Activated naive CD4-positive, alpha-beta T cell treated with anti-CD3 and anti-CD28 coated beads, Interleukin-2, amount 10 ng/mL, durations not matched to agents 7 days and 5 days (primary cell): Measurements from ENCODE around the gene STAM.
"Not testable (repeated sequence)": the region's sequence is repeated elsewhere in the genome, so short reads cannot be mapped to it uniquely, and the experiment has no call there.

ENCODE experiments used
- CTCF ChIA-PET: fragments of 350-600 bp; sonication (Branson Sonifier 250); formaldehyde crosslinking; loops from one replicate; lab custom pipeline; 2021; ENCODE audit warnings: antibody characterized with exemption; lab: Charles Lee
- DNase-seq: peaks from one replicate; pipeline ENCODE4 v3.0.0-alpha.2; 2020
- H3K27ac Mint-ChIP-seq: one replicate; pipeline ENCODE4 v1.8.0; 2021; ENCODE audit warnings: mild to moderate bottlenecking, moderate library complexity, mixed read lengths
- H3K27me3 Mint-ChIP-seq: one replicate; pipeline ENCODE4 v1.8.0; 2021; ENCODE audit warnings: mild to moderate bottlenecking, mixed read lengths
- H3K36me3 Mint-ChIP-seq: one replicate; pipeline ENCODE4 v1.8.0; 2021; ENCODE audit warnings: mixed read lengths
- H3K4me1 Mint-ChIP-seq: one replicate; pipeline ENCODE4 v1.8.0; 2021; ENCODE audit warnings: mixed read lengths
- H3K4me3 Mint-ChIP-seq: one replicate; pipeline ENCODE4 v1.8.0; 2021; ENCODE audit warnings: mild to moderate bottlenecking, moderate library complexity, mixed read lengths
- H3K9me3 Mint-ChIP-seq: one replicate; pipeline ENCODE4 v1.8.0; 2021; ENCODE audit warnings: mixed read lengths

STAM gene

DNA sequence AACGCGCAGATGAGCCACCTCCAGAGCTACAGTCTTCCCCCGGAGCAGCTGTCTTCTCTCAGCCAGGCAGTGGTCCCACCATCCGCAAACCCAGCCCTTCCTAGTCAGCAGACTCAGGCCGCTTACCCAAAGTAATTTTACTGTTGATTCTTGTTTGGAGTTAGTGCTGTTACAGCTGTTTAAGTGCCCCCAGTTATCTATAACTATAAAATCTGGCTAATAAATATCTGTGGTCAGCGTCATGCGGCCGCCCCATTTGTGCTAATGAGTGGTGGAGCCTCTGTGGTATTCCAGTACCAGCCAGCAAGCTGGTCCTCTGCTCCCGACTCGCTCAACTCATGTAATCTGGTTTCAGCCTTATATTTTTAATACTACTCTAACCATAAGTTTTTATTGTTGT, 64.9 kb downstream of the STAM start:
- no peaks in the 10 kb centered on the region for H3K27me3 Mint-ChIP-seq
- no peak for DNase-seq
- no peak overlapping the region for H3K4me3 Mint-ChIP-seq
- H3K36me3 Mint-ChIP-seq: peaks cover 20% of the 10 kb centered on the region
- H3K27ac Mint-ChIP-seq: no peak overlapping the region
- no peaks in the 10 kb centered on the region for H3K4me1 Mint-ChIP-seq
- no peaks in the 10 kb centered on the region for H3K9me3 Mint-ChIP-seq
- CTCF ChIA-PET: no interaction called here

DNA sequence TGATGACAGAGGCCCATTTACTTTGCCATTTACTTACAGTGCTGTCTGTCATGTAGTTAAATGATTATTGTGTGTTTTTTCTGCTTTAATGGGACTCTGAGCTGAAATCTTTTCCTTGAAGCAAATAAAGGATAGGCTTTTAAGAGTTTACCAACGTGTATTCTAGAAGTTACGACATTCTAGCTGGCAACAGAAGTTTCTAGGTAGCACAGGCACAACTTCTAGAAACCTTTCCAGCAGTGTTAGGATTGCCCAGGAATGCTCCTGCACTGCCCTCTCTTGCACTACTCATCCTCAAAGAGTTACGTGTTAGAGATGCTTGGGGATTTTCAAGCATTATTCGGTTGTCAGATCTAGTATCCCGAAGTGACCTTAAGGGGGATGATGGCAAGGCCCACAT, 65.5 kb downstream of the STAM start:
- Mint-ChIP-seq H3K36me3 (peaks cover 27% of the 10 kb centered on the region), H3K9me3 (no peaks in the 10 kb centered on the region)
- CTCF ChIA-PET: no interaction called here

DNA sequence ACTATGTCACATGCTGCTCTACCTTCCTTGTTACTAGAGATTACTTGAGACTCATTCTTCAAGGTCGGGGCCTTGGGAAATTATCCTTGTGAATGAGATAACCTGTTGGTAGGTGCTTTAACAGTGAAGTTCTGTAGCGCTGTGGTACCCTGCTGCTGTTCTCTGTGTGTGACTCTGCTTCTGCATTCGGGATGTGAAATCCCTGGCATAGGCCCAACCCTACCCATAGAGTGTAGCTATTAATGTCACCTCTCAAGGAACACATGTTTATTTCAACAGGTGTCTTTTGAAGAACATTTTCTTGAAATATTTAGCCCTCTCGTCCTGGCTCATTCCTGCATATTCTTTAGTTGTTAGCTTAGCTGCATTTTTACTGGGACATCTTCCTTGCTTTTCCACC, 66.2 kb downstream of the STAM start:
- DNase-seq: no peak
- H3K27me3 Mint-ChIP-seq: no peaks in the 10 kb centered on the region
- CTCF ChIA-PET: no interaction called here
- peaks cover 31% of the 10 kb centered on the region for H3K36me3 Mint-ChIP-seq
- no peaks in the 10 kb centered on the region for H3K4me1 Mint-ChIP-seq
- no peak overlapping the region for H3K4me3 Mint-ChIP-seq
- H3K9me3 Mint-ChIP-seq: no peaks in the 10 kb centered on the region
- H3K27ac Mint-ChIP-seq: no peak overlapping the region

More for the DNA sequence above, 65.5 kb downstream of the STAM start:
- no peak for DNase-seq
- H3K27ac Mint-ChIP-seq: no peak overlapping the region
- H3K27me3 Mint-ChIP-seq: no peaks in the 10 kb centered on the region
- no peaks in the 10 kb centered on the region for H3K4me1 Mint-ChIP-seq
- H3K4me3 Mint-ChIP-seq: no peak overlapping the region

DNA sequence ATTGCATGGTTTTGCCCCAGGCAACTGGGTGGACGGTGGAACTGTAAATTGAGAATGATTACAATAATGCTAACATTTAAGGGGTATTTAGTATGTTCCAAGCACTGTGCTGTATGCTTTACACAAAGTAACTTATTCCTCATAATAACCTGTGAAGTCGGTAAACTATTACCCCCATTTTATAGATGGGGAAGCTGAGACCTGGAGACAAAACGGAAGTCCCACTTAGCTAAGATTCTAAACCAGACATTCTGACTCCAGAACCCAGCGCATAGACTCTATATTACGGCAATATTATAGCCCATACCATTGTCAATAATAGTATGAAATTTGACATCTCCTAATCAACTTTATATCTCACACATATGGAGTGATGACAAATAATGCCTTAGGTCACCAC, 68.1 kb downstream of the STAM start:
- H3K36me3 Mint-ChIP-seq: peaks cover 33% of the 10 kb centered on the region
- H3K4me3 Mint-ChIP-seq: no peak overlapping the region
- no peak for DNase-seq
- CTCF ChIA-PET: no interaction called here
- no peaks in the 10 kb centered on the region for H3K4me1 Mint-ChIP-seq
- no peak overlapping the region for H3K27ac Mint-ChIP-seq
- no peaks in the 10 kb centered on the region for H3K9me3 Mint-ChIP-seq
- no peaks in the 10 kb centered on the region for H3K27me3 Mint-ChIP-seq

DNA sequence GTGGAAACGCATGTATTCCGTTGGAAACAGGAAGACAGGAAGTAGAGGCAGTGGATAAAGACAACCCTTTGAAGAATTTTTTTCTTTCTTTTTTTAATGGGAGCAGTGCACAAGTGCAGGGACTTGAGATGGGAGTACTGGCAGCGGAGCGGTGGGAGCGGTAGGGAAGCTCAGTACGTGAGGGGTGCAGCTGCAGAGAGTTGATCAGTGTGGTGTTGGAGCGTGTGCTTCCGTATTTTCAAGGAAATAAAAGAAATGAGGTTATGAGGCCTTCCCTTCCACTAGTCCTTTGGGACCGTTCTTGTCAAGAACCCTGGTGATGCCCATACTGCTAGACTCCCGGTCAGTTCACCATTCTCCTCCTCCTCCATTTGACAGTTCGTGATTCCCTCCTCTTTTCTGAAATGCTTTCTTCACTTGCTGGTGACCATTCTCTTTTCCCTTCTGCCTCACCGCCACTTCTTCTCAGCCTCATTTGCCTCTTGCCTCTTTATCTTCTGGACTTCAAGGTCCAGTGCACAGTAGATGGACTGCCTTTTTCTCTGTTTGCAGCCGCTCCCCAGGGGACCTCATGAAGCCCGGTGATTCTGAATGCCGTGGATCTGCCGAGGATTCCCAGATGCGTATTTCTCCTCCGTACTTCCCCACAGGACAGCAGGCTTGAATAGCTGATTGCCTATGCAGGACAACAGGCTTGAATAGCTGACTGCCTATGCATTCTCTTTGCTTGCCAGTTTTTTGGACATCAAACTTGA, 68.9 kb downstream of the STAM start:
- H3K36me3 Mint-ChIP-seq: peaks cover 38% of the 10 kb centered on the region

DNA sequence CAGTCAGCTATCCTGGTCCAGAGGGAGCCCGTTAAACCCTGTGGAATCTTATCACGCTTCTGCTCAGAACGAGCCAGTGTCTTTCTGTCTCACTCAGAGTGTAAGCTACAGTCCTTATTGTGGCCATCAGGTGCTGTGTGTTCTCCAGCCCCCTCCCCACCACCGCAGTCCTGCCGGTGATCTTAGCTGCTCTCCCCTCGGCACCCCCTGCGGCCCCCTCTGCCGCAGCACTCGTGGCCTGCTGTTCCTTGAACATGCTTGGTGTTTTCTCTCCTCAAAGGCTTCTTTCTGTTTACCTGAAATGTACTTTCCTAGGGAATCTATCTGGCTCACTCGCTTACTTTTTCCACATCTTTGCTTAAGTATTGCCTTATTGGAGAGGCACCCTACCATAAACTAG, 69.8 kb downstream of the STAM start:
- Mint-ChIP-seq H3K36me3 (peaks cover 42% of the 10 kb centered on the region), H3K4me3 (no peak overlapping the region), H3K9me3 (no peaks in the 10 kb centered on the region), H3K27ac (peak overlapping the region; percentile 49), H3K4me1 (no peaks in the 10 kb centered on the region), H3K27me3 (no peaks in the 10 kb centered on the region)
- CTCF ChIA-PET: interaction anchor here (1.7 kb wide), 1 partner anchor 15 kb away, joined by 3 read pairs; no protein-coding TSS in a partner anchor
- no peak for DNase-seq

More for the DNA sequence above, 68.9 kb downstream of the STAM start:
- no peak overlapping the region for H3K27ac Mint-ChIP-seq
- no peak for DNase-seq
- H3K4me1 Mint-ChIP-seq: no peaks in the 10 kb centered on the region
- no peaks in the 10 kb centered on the region for H3K9me3 Mint-ChIP-seq
- no peak overlapping the region for H3K4me3 Mint-ChIP-seq
- CTCF ChIA-PET: interaction anchor here (0.6 kb wide), 1 partner anchor 604 kb away, joined by 3 read pairs; no protein-coding TSS in a partner anchor
- H3K27me3 Mint-ChIP-seq: no peaks in the 10 kb centered on the region

DNA sequence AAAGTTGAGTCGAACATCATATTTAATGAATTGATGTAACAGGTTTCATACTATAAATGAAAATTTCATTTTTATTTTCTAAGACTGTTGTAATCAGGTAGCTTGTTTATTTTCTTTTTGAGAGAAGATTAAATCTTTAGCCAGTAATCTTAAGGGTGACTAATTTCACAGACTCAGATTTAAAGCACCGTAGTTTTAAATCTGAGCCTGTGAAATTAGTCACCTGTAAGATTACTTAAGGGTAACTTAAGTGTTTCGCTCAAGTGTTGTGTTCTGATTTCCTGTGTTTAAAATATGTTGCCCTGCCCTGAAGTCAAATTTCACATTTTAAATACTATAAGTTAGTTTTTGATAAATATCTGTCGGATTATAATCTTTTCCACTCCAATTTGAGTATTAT, 72.2 kb downstream of the STAM start:
- Mint-ChIP-seq H3K27me3 (no peaks in the 10 kb centered on the region), H3K4me1 (no peaks in the 10 kb centered on the region), H3K27ac (no peak overlapping the region), H3K9me3 (no peaks in the 10 kb centered on the region), H3K4me3 (no peak overlapping the region), H3K36me3 (peaks cover 48% of the 10 kb centered on the region)
- no peak for DNase-seq
- CTCF ChIA-PET: no interaction called here

DNA sequence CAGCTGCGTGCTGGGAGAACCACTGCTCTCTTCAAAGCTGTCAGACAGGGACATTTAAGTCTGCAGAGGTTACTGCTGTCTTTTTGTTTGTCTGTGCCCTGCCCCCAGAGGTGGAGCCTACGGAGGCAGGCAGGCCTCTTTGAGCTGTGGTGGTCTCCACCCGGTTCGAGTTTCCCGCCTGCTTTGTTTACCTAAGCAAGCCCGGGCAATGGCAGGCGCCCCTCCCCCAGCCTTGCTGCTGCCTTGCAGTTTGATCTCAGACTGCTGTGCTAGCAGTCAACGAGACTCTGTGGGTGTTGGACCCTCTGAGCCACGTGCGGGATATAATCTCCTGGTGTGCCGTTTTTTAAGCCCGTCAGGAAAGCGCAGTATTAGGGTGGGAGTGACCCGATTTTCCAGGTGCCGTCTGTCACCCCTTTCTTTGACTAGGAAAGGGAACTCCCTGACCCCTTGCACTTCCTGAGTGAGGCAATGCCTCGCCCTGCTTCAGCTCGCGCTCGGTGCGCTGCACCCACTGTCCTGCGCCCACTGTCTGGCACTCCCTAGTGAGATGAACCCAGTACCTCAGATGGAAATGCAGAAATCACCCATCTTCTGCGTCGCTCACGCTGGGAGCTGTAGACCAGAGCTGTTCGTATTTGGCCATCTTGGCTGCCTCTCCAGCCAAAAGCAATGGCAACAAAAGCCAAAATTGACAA, 78.5 kb downstream of the STAM start:
- H3K4me3 Mint-ChIP-seq, DNase-seq, H3K4me1 Mint-ChIP-seq, H3K27ac Mint-ChIP-seq, H3K27me3 Mint-ChIP-seq, H3K9me3 Mint-ChIP-seq, CTCF ChIA-PET: not testable (repeated sequence)
- peaks cover 33% of the 10 kb centered on the region for H3K36me3 Mint-ChIP-seq

DNA sequence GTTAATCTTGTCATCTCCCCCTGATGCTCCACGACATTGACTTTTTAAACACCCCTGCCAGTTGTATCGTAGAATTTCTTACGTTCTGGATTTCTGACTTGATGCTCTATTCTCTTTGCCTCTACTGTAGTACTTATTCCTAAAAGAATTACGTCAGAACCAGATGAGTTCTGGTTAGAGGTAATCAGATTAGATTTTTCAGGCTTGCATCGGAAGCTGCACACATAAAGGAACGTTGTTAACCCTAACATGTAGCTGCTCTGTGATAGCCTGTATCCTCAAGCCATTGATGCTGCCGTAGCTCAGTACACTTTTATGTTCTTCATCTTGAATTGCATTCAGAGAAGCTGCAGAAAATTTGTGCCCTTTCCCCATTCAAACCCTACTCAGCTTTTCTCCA, 81.8 kb downstream of the STAM start:
- H3K27me3 Mint-ChIP-seq: no peaks in the 10 kb centered on the region
- CTCF ChIA-PET: no interaction called here

DNA sequence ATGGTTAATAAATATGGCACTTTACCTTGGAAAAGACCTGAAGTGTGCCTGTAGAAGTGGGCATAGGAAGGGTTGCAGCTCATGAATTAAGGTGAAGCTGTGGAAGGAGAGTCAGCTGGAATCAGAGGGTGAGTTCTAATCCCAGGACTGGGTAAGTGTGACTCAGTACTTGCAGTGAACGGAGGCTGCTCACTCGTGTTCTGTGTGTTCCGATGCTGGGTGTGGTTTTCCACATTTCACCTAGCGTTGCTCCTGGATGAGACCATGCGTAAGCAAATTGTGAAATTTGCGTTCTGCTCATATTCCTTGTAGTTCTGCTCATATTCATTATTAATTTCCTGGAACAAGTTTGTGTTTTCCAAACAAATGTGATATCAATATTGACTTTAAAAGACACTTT, 85.7 kb downstream of the STAM start:
- CTCF ChIA-PET: no interaction called here
- Mint-ChIP-seq H3K36me3 (no peaks in the 10 kb centered on the region), H3K27ac (no peak overlapping the region), H3K4me1 (no peaks in the 10 kb centered on the region), H3K9me3 (no peaks in the 10 kb centered on the region), H3K4me3 (no peak overlapping the region), H3K27me3 (no peaks in the 10 kb centered on the region)
- DNase-seq: no peak

More for the DNA sequence above, 81.8 kb downstream of the STAM start:
- H3K27ac Mint-ChIP-seq: no peak overlapping the region
- no peaks in the 10 kb centered on the region for H3K4me1 Mint-ChIP-seq
- peaks cover 18% of the 10 kb centered on the region for H3K36me3 Mint-ChIP-seq
- H3K4me3 Mint-ChIP-seq: no peak overlapping the region
- H3K9me3 Mint-ChIP-seq: no peaks in the 10 kb centered on the region
- DNase-seq: no peak

DNA sequence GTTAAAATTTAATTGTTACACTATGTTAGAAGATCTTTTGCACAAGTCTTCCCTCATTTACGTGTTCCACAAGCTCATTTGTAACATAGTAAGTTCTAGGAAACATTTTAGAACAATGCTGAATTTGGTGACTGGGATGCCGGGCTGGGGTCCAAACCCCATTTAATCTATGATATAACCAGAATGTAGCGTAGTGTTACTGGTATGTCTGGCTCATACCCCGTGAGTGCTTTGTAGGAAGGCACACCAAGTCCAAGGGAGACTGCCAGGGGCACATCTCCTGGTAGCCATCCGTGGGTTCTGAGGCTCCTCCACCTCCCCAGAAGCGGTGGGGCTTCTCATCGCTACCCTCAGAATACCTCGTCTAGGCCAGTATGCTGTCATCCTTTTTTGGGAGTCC, 86.7 kb downstream of the STAM start:
- DNase-seq: no peak
- H3K27me3 Mint-ChIP-seq: no peaks in the 10 kb centered on the region

DNA sequence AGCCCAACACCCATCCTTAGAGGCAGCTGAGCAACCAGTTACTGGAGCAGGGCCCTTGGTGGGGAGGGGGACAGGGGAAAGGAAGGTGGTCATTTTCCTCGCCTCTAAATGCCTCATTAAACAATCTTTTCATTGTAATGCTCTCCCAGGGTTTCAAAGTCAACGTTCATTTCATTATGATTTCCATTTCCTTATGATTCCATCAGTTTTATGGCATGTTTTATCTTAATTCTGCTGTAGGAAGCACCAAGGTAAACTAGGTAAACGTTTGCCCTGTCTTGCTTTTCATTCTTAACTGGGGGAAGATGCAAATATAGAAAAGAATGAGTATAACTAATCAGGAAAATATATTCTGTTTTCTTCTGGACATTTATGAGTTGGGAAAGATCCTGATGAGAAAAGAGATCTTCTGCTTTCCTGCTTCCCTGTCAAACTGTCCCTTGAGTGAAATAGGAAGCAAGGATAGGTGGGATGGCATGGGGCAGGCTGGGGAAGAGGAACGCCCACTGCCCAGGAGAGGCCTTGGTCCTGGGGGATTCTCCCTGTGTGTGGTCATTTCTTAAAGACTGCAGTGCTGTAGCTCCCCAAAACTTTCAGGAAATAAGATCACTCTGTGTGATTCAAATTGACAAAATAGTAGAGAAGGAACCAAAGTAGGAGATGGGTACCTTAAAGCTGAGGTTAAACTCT, 87.5 kb downstream of the STAM start:
- CTCF ChIA-PET: no interaction called here
- DNase-seq: no peak
- Mint-ChIP-seq H3K9me3 (no peaks in the 10 kb centered on the region), H3K4me1 (no peaks in the 10 kb centered on the region), H3K27me3 (no peaks in the 10 kb centered on the region), H3K27ac (no peak overlapping the region), H3K36me3 (no peaks in the 10 kb centered on the region), H3K4me3 (no peak overlapping the region)

More for the DNA sequence above, 86.7 kb downstream of the STAM start:
- Mint-ChIP-seq H3K27ac (no peak overlapping the region), H3K36me3 (no peaks in the 10 kb centered on the region), H3K4me1 (no peaks in the 10 kb centered on the region), H3K9me3 (no peaks in the 10 kb centered on the region), H3K4me3 (no peak overlapping the region)
- CTCF ChIA-PET: no interaction called here

DNA sequence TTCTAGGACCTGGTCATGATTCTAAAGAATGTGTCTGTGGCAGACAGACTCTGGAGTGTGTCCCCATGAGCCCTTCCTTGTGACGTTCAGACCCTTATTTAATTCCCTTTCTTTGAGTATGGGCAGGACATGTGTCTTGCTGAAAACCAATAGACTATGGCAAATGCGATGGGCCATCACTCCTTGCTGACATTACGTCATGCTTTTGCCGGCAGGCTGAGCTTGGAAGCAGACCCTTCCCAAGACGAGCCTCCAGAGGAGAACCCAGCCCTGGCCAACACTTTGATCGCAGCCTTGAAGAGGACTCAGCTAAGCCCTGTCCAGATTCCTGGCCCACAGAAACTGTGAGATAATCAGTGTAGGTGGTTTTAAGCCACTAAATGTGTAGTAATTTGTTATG, 89.7 kb downstream of the STAM start:
- Mint-ChIP-seq H3K36me3 (no peaks in the 10 kb centered on the region), H3K27ac (no peak overlapping the region), H3K9me3 (no peaks in the 10 kb centered on the region), H3K27me3 (no peaks in the 10 kb centered on the region), H3K4me3 (no peak overlapping the region), H3K4me1 (no peaks in the 10 kb centered on the region)
- no peak for DNase-seq
- CTCF ChIA-PET: no interaction called here

DNA sequence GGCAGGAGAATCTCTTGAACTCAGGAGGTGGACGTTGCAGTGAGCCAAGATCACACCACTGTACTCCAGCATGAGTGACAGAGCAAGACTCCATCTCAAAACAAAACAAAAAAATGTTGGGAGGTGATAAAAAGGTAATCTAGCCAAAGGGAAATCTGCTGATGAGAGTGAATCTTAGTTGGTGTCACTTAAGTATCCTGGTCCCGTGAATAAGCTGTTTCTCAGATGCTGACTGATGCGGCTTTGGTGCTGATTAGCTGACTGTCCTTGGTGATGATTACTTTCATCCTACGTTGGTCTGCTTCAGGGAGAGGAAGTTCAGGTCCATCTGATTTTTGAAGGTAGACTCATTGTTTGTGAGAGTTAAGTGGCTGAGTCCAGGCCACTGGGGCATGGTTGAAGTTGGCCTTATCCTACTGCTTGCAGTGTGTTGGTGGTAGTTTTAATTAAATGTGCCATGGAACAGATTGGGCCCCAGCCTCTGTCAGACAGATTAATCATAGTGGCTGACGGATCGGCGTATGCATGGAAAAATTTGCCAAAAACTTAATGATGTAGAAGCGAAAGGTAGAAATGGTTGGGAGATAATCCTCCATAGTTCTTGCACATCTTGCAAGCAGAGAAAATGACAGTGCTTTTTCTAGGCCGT, 90.6 kb downstream of the STAM start:
- DNase-seq: no peak
- Mint-ChIP-seq H3K36me3 (no peaks in the 10 kb centered on the region), H3K27ac (no peak overlapping the region), H3K4me1 (no peaks in the 10 kb centered on the region), H3K27me3 (no peaks in the 10 kb centered on the region), H3K4me3 (no peak overlapping the region), H3K9me3 (no peaks in the 10 kb centered on the region)
- CTCF ChIA-PET: no interaction called here
